DOHH2 (cell line): ENCODE measurements around the gene AMER3.

Experiments
- EZH2phosphoT487 ChIP-seq: fragments of 200-600 bp; sonication (generic); IDR thresholded peaks from 2 replicates; pipeline ENCODE4 v1.6.1; 2017; ENCODE audit warnings: borderline replicate concordance, mild to moderate bottlenecking, antibody characterized with exemption, low read length, moderate library complexity, mixed read lengths
- TF ChIP-seq, protein P1 (sequence below): fragments of 200-600 bp; sonication (generic); IDR thresholded peaks from one replicate; pipeline ENCODE4 v1.5.1; 2014; ENCODE audit warnings: antibody characterized with exemption, mild to moderate bottlenecking, low read depth, low read length; ENCODE audit not compliant: poor library complexity, severe bottlenecking

DNA sequence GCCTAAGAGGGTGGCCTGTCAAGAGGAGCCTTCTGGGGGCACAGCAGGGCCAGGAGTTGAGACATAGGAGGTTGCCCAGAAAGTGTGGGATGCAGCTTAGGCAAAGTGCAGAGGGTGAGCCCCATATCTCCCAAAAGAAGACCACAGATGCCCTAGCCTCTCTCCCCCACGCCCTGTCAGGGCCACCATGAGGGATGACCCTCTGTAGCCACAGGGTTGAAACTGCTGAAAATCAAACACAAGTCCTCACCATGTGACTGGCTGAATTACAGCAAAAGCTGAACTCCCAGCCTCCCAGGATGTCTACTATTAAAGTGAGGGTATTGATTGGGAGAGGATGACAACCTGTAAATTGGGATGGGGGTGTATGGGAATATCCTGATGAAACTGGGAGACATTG is 44.0 kb downstream of the AMER3 start:
- TF ChIP-seq, protein P1, sequence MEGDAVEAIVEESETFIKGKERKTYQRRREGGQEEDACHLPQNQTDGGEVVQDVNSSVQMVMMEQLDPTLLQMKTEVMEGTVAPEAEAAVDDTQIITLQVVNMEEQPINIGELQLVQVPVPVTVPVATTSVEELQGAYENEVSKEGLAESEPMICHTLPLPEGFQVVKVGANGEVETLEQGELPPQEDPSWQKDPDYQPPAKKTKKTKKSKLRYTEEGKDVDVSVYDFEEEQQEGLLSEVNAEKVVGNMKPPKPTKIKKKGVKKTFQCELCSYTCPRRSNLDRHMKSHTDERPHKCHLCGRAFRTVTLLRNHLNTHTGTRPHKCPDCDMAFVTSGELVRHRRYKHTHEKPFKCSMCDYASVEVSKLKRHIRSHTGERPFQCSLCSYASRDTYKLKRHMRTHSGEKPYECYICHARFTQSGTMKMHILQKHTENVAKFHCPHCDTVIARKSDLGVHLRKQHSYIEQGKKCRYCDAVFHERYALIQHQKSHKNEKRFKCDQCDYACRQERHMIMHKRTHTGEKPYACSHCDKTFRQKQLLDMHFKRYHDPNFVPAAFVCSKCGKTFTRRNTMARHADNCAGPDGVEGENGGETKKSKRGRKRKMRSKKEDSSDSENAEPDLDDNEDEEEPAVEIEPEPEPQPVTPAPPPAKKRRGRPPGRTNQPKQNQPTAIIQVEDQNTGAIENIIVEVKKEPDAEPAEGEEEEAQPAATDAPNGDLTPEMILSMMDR = no peak
- TF ChIP-seq EZH2phosphoT487 = no peak
